ENCODE measurements around the gene CCL21.

Gene CCL21

GRCh38 chr9:34665381-34666250, 44.3 kb downstream of the CCL21 start:
- DNase-seq: peak; percentile 78 to 98

- no peak for DNase-seq
Measured at GRCh38 chr9:34665067-34665380, 44.9 kb downstream of the CCL21 start.

- peak; percentile 64 to 93 for DNase-seq
Measured at GRCh38 chr9:34664281-34665066, 45.5 kb downstream of the CCL21 start.

- DNase-seq: no peak
Measured at GRCh38 chr9:34663303-34663605, 46.7 kb downstream of the CCL21 start.

GRCh38 chr9:34662526-34663302, 47.2 kb downstream of the CCL21 start, which contains the start of gene CCL27:
Gene CCL27 (minus strand): TSS chr9:34662657. CDS start chr9:34662633, 24 bp downstream.
- DNase-seq: no peak

- DNase-seq: no peak
Measured at GRCh38 chr9:34659592-34660253, 50.2 kb downstream of the CCL21 start.

Data from inflammatory macrophage treated with lipopolysaccharide for 1 hour (primary cell).